ENCODE results near the gene TRIM56.

GRCh38 chr7:101113836-101114235 lies 28.6 kb downstream of the TRIM56 start:
- no peak for TF ChIP-seq CTCF (IDR thresholded peaks at IDR 0.05)
- no peak for TF ChIP-seq POLR2A (IDR thresholded peaks at IDR 0.05)

Measured in heart left ventricle (tissue), 13 donors.